Endodermal cell (in vitro differentiated cells): Measurements from ENCODE around the gene SRD5A2. TPM values are rescaled to one million over a fixed set of nuclear protein-coding genes. Genes with fewer than 3 reads are reported as not detected.

Experiments
- DNase-seq: peaks from one replicate; pipeline ENCODE4 v3.0.0-alpha.2; 2017
- H3K27ac ChIP-seq: 2 replicates; pipeline ENCODE4 v1.5.1; 2013; ENCODE audit warnings: mild to moderate bottlenecking, low read depth, low read length, moderate library complexity
- H3K27me3 ChIP-seq: 2 replicates; pipeline ENCODE4 v1.6.1; 2013; ENCODE audit warnings: mild to moderate bottlenecking, low read length, moderate library complexity; ENCODE audit not compliant: insufficient read depth, control insufficient read depth, poor library complexity, severe bottlenecking
- H3K36me3 ChIP-seq: 2 replicates; pipeline ENCODE4 v1.7.0; 2013; ENCODE audit warnings: mild to moderate bottlenecking, low read length, moderate library complexity; ENCODE audit not compliant: control insufficient read depth, insufficient read depth
- H3K4me1 ChIP-seq: one replicate; pipeline ENCODE4 v1.7.0; 2013; ENCODE audit warnings: low read length; ENCODE audit not compliant: control insufficient read depth, insufficient read depth
- H3K4me3 ChIP-seq: 2 replicates; pipeline ENCODE4 v1.5.1; 2013; ENCODE audit warnings: mild to moderate bottlenecking, low read length, moderate library complexity
- H3K9ac ChIP-seq: 2 replicates; pipeline ENCODE4 v1.6.1; 2013; ENCODE audit warnings: mild to moderate bottlenecking, low read length, moderate library complexity; ENCODE audit not compliant: poor library complexity, severe bottlenecking; ENCODE audit errors: extremely low read depth
- H3K9me3 ChIP-seq: 2 replicates; pipeline ENCODE4 v1.6.1; 2013; ENCODE audit warnings: mild to moderate bottlenecking, low read length, moderate library complexity; ENCODE audit not compliant: control insufficient read depth
- H3K27ac Mint-ChIP-seq: 2 replicates; pipeline ENCODE4 v1.8.0; 2020; ENCODE audit warnings: mixed read lengths
- H3K27me3 Mint-ChIP-seq: 2 replicates; pipeline ENCODE4 v1.8.0; 2021; ENCODE audit warnings: mild to moderate bottlenecking, mixed read lengths; ENCODE audit not compliant: insufficient read depth
- H3K36me3 Mint-ChIP-seq: 2 replicates; pipeline ENCODE4 v1.8.0; 2020; ENCODE audit warnings: low read depth, mixed read lengths
- H3K4me1 Mint-ChIP-seq: 2 replicates; pipeline ENCODE4 v1.8.0; 2020; ENCODE audit warnings: mixed read lengths
- H3K4me3 Mint-ChIP-seq: 2 replicates; pipeline ENCODE4 v1.8.0; 2020; ENCODE audit warnings: mild to moderate bottlenecking, moderate library complexity, mixed read lengths
- H3K9me3 Mint-ChIP-seq: 2 replicates; pipeline ENCODE4 v1.8.0; 2020; ENCODE audit warnings: mild to moderate bottlenecking, mixed read lengths
- WGBS, 2 experiments: methylation state at CpG; one replicate each; pipeline versions ENCODE4 v1.1.5 to v1.1.7; 2013; ENCODE audit warnings: missing lambda C conversion rate in 2 of 2, mixed read lengths in 1 of 2; ENCODE audit not compliant: insufficient coverage in 1 of 2, insufficient read length in 1 of 2; 5-methylcytosine and 5-hydroxymethylcytosine counted together
- total RNA-seq, 2 donors: library from RNA; stranded (reverse); fragmentation: NEBNext Ultra II Directional in 1 of 2; extraction: Animal tissue kit (Norgen Biotek cat#: 25700) in 1 of 2; gene quantifications; 2 replicates in 1 of 2; 3 replicates in 1 of 2; pipeline ENCODE4 v1.2.1, GENCODE V29; 2021
- TF ChIP-seq, protein P1 (sequence below): fragments of 200-600 bp; sonication (generic); conservative IDR thresholded peaks from 2 replicates; pipeline ENCODE4 v1.5.0; 2021; ENCODE audit warnings: antibody characterized with exemption, mild to moderate bottlenecking

Gene SRD5A2
- total RNA-seq, 2 donors from 2014 or later, result 0.07 TPM; not detected in 1

DNA sequence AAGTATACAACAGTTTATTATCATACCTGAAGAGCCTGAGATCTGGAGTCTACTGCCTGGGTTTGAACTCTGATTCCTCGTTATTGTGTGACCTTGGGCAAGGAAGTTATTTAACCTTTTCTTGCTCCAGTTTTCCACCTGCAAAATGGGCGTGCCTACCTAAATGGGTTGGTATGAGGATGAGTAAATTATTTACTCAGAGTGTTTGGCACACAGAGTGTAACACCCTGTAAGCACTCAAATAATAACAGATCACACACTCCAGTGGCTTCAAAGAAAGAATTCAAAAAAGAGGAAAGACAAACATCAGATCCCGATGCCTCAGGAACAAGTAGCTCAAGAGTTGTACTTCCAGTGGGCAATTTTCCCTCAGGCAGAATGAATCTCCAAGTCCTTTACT, 2.4 kb downstream of the SRD5A2 start:
- DNase-seq, result no peak
- no peak overlapping the region for H3K4me3 ChIP-seq
- no peak overlapping the region for H3K9ac ChIP-seq
- WGBS, 2 experiments, result 98% methylated on average over 3 of the region's 3 CpGs; no CpG with 5 or more reads in 1 of the 2 experiments
- Mint-ChIP-seq H3K4me3 (no peak overlapping the region), H3K4me1 (peaks cover 6% of the 10 kb centered on the region), H3K36me3 (no peaks in the 10 kb centered on the region), H3K27me3 (peaks cover 76% of the 10 kb centered on the region), H3K27ac (no peak overlapping the region), H3K9me3 (peaks cover 5% of the 10 kb centered on the region)
- peaks cover 68% of the 10 kb centered on the region for H3K27me3 ChIP-seq
- no peaks in the 10 kb centered on the region for H3K4me1 ChIP-seq
- no peak overlapping the region for H3K27ac ChIP-seq
- TF ChIP-seq, protein P1, sequence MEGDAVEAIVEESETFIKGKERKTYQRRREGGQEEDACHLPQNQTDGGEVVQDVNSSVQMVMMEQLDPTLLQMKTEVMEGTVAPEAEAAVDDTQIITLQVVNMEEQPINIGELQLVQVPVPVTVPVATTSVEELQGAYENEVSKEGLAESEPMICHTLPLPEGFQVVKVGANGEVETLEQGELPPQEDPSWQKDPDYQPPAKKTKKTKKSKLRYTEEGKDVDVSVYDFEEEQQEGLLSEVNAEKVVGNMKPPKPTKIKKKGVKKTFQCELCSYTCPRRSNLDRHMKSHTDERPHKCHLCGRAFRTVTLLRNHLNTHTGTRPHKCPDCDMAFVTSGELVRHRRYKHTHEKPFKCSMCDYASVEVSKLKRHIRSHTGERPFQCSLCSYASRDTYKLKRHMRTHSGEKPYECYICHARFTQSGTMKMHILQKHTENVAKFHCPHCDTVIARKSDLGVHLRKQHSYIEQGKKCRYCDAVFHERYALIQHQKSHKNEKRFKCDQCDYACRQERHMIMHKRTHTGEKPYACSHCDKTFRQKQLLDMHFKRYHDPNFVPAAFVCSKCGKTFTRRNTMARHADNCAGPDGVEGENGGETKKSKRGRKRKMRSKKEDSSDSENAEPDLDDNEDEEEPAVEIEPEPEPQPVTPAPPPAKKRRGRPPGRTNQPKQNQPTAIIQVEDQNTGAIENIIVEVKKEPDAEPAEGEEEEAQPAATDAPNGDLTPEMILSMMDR, result no peak
- H3K9me3 ChIP-seq, result peaks cover 7% of the 10 kb centered on the region
- no peaks in the 10 kb centered on the region for H3K36me3 ChIP-seq

DNA sequence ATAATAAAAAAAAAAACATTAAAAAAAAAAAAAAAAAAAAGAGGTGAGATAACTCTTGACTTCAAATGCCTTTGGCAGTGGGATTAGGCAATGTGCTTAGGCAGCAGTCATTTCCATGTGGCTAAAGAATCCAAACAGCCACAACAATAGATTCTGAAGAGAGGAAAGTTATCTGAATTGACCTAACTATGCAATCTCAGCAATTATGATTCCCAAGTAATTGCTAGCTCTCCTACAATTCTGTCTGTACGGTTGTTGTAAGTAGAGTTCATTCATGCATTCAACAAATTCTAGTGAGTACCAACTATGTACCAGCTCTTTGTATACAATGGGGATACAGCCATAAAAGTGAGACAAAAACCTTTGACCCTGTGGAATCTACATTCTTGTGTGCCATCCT, 3.6 kb downstream of the SRD5A2 start:
- TF ChIP-seq, protein P1, result no peak
- no peak for DNase-seq
- no peak overlapping the region for H3K4me3 ChIP-seq
- H3K9ac ChIP-seq, result no peak overlapping the region
- 100% methylated on average over 1 of the region's 1 CpG for WGBS, 2 experiments
- no peaks in the 10 kb centered on the region for H3K4me1 ChIP-seq
- no peak overlapping the region for H3K27ac ChIP-seq
- peaks cover 6% of the 10 kb centered on the region for H3K4me1 Mint-ChIP-seq
- H3K36me3 ChIP-seq, result no peaks in the 10 kb centered on the region
- H3K9me3 ChIP-seq, result peaks cover 9% of the 10 kb centered on the region
- peaks cover 74% of the 10 kb centered on the region for H3K27me3 Mint-ChIP-seq
- H3K4me3 Mint-ChIP-seq, result no peak overlapping the region
- peaks cover 6% of the 10 kb centered on the region for H3K9me3 Mint-ChIP-seq
- H3K27me3 ChIP-seq, result peaks cover 68% of the 10 kb centered on the region
- no peaks in the 10 kb centered on the region for H3K36me3 Mint-ChIP-seq
- no peak overlapping the region for H3K27ac Mint-ChIP-seq

DNA sequence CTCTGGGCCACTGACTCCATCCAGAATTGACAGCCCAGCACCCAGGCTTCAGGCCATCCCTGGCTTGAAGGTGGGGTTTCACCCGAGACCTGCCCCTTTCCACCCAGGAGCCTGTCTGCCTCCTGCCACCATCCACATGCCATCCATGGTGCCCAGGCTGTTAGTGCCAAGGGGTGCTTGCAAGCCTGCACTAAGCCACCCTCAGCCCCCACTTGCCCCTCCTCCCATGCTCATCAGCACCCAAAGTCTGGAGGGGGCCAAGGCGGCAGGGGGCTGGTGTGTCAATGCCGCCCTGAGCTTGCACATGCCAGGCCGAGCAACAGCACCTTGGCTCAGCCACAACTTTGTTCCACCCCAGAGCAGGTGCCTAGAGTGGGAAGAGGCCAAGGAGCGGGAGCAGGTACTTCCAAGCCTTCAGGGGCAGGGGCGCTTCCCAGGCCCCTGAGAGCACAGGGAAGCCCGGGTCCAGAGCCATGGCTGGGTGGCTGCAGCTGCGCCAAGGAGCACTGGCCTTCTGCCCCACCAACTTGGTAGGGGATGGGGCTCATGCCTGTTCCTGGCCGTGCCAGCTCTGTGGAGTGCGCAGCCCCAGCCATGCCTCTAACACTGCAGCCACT, 12.0 kb downstream of the SRD5A2 start:
- H3K36me3 ChIP-seq, result no peaks in the 10 kb centered on the region
- no peaks in the 10 kb centered on the region for H3K4me1 ChIP-seq
- H3K27me3 ChIP-seq, result peaks cover 73% of the 10 kb centered on the region
- no peak overlapping the region for H3K4me3 Mint-ChIP-seq
- TF ChIP-seq, protein P1, result no peak
- no peak overlapping the region for H3K9ac ChIP-seq
- peaks cover 67% of the 10 kb centered on the region for H3K27me3 Mint-ChIP-seq
- WGBS, 2 experiments, result 91 to 100% methylated on average over 2 to 10 of the region's 10 CpGs
- H3K9me3 Mint-ChIP-seq, result peaks cover 20% of the 10 kb centered on the region
- no peaks in the 10 kb centered on the region for H3K36me3 Mint-ChIP-seq
- H3K27ac ChIP-seq, result no peak overlapping the region
- H3K27ac Mint-ChIP-seq, result no peak overlapping the region
- DNase-seq, result no peak
- H3K4me1 Mint-ChIP-seq, result peaks cover 8% of the 10 kb centered on the region
- no peak overlapping the region for H3K4me3 ChIP-seq
- peaks cover 17% of the 10 kb centered on the region for H3K9me3 ChIP-seq
